ENCODE results near the gene OTUD4. TPM values are rescaled to one million over a fixed set of nuclear protein-coding genes. Genes with fewer than 3 reads are reported as not detected.
"Not testable (repeated sequence)": the region's sequence is repeated elsewhere in the genome, so short reads cannot be mapped to it uniquely, and the experiment has no call there.

The OTUD4 gene
- total and polyA plus RNA-seq, 4 donors, result 5.6 to 48.7 (median 22.8) TPM

DNA sequence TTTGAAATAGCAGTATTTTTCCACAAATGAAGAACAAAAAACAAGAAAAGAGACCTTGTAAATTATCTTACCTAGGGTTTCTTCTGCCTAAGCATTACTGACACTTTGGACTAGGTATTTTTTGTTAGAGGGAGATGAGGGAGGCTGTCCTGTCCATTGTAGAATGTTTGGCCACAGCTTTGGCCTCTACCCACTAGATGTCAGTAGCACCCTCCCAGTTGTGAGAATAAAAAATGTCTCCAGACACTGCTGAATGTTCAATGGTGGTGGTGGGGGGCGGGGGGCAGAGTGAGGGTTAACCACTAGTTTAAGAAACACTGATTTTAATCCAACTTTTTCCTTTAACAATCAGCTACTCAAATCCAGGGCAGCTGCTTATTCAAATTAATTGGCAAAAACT is 25.8 kb downstream of the OTUD4 start:
- DNase-seq, result no peak
- Histone ChIP-seq H3K36me3 (ENCODE audit: control insufficient read depth in 1 of 2, insufficient read depth in 2 of 2, low read length in 1 of 2) (peaks cover 2 to 6% of the 10 kb centered on the region in 2 donors), H3K9me3 (ENCODE audit: control insufficient read depth, low read length) (no peaks in the 10 kb centered on the region), H3K27me3 (ENCODE audit: control insufficient read depth in 1 of 2, insufficient read depth in 2 of 2, low read length in 1 of 2) (no peaks in the 10 kb centered on the region), H3K4me1 (ENCODE audit: control insufficient read depth in 1 of 2, insufficient read depth in 2 of 2, low read length in 2 of 2) (no peaks in the 10 kb centered on the region), H3K4me3 (ENCODE audit: low read length in 2 of 2) (no peak overlapping the region), H3K27ac (ENCODE audit: low read depth in 1 of 2, low read length in 2 of 2) (no peak overlapping the region)
- intact Hi-C loops (cut with DNase I), result loop anchor here (10.0 kb wide), 2 partner anchors 50 to 460 kb away; partner anchors contain the start of gene MMAA (in 1 of the 2)
- 86 to 87% methylated on average over 1 of the region's 1 CpG for WGBS, 2 donors
- ATAC-seq (ENCODE audit: low FRiP score), result no peak

DNA sequence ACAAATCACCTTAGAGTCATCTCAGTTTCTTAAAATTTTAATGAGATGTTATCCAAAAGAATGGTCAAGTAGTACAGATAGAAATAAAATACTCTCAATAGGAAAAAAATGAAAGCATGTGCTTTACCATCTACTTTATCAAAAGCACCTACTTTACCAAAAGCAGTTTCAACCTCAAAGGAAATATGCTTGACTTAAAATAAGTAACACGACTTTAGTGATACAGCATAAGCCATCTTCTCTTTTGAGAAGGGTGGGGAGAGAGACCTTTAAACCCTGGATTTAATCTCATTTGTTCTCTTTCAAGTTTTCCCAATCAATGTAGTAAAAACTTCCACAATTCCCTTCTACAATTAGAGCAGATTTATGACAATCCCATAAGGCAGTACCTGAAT is 26.5 kb downstream of the OTUD4 start:
- intact Hi-C loops (cut with DNase I), result loop anchor here (10.0 kb wide), 2 partner anchors 49 to 461 kb away; partner anchors contain the start of gene MMAA (in 1 of the 2)
- DNase-seq (no peak), ATAC-seq (ENCODE audit: low FRiP score) (no peak)
- Histone ChIP-seq H3K27ac (ENCODE audit: low read depth in 1 of 2, low read length in 2 of 2) (no peak overlapping the region), H3K36me3 (ENCODE audit: control insufficient read depth in 1 of 2, insufficient read depth in 2 of 2, low read length in 1 of 2) (peaks cover 2 to 6% of the 10 kb centered on the region in 2 donors), H3K4me3 (ENCODE audit: low read length in 2 of 2) (no peak overlapping the region), H3K27me3 (ENCODE audit: control insufficient read depth in 1 of 2, insufficient read depth in 2 of 2, low read length in 1 of 2) (no peaks in the 10 kb centered on the region), H3K9me3 (ENCODE audit: control insufficient read depth, low read length) (no peaks in the 10 kb centered on the region), H3K4me1 (ENCODE audit: control insufficient read depth in 1 of 2, insufficient read depth in 2 of 2, low read length in 2 of 2) (no peaks in the 10 kb centered on the region)
- 57 to 79% methylated on average over 1 of the region's 1 CpG for WGBS, 2 donors

GRCh38 chr4:145153181-145153903 is 27.0 kb downstream of the OTUD4 start:
- DNase-seq (no peak), ATAC-seq (ENCODE audit: low FRiP score) (no peak)
- Histone ChIP-seq H3K9me3 (ENCODE audit: control insufficient read depth, low read length) (no peaks in the 10 kb centered on the region), H3K27me3 (ENCODE audit: control insufficient read depth in 1 of 2, insufficient read depth in 2 of 2, low read length in 1 of 2) (no peaks in the 10 kb centered on the region), H3K4me3 (ENCODE audit: low read length in 2 of 2) (no peak overlapping the region), H3K27ac (ENCODE audit: low read depth in 1 of 2, low read length in 2 of 2) (no peak overlapping the region), H3K36me3 (ENCODE audit: control insufficient read depth in 1 of 2, insufficient read depth in 2 of 2, low read length in 1 of 2) (peaks cover 2 to 6% of the 10 kb centered on the region in 2 donors), H3K4me1 (ENCODE audit: control insufficient read depth in 1 of 2, insufficient read depth in 2 of 2, low read length in 2 of 2) (no peaks in the 10 kb centered on the region)
- WGBS, 2 donors, result 62 to 74% methylated on average over 2 of the region's 2 CpGs
- intact Hi-C loops (cut with DNase I), result loop anchor here (10.0 kb wide), 2 partner anchors 49 to 461 kb away; partner anchors contain the start of gene MMAA (in 1 of the 2)

- ATAC-seq (ENCODE audit: low FRiP score) (no peak), DNase-seq (no peak)
- 73 to 83% methylated on average over 3 of the region's 3 CpGs for WGBS, 2 donors
- intact Hi-C loops (cut with DNase I), result no loop called here
- Histone ChIP-seq H3K4me1 (ENCODE audit: control insufficient read depth in 1 of 2, insufficient read depth in 2 of 2, low read length in 2 of 2) (no peaks in the 10 kb centered on the region), H3K27ac (ENCODE audit: low read depth in 1 of 2, low read length in 2 of 2) (no peak overlapping the region), H3K4me3 (ENCODE audit: low read length in 2 of 2) (no peak overlapping the region), H3K9me3 (ENCODE audit: control insufficient read depth, low read length) (no peaks in the 10 kb centered on the region), H3K27me3 (ENCODE audit: control insufficient read depth in 1 of 2, insufficient read depth in 2 of 2, low read length in 1 of 2) (no peaks in the 10 kb centered on the region), H3K36me3 (ENCODE audit: control insufficient read depth in 1 of 2, insufficient read depth in 2 of 2, low read length in 1 of 2) (peaks cover 5 to 9% of the 10 kb centered on the region in 2 donors)
These were observed 31.4 kb downstream of the OTUD4 start for GRCh38 chr4:145148980-145149379.

- 60 to 100% methylated on average over 1 of the region's 1 CpG for WGBS, 2 donors
- H3K9me3 ChIP-seq (ENCODE audit: control insufficient read depth, low read length); H3K4me3 ChIP-seq (ENCODE audit: low read length in 2 of 2); H3K36me3 ChIP-seq (ENCODE audit: control insufficient read depth in 1 of 2, insufficient read depth in 2 of 2, low read length in 1 of 2); H3K27me3 ChIP-seq (ENCODE audit: control insufficient read depth in 1 of 2, insufficient read depth in 2 of 2, low read length in 1 of 2); H3K4me1 ChIP-seq (ENCODE audit: control insufficient read depth in 1 of 2, insufficient read depth in 2 of 2, low read length in 2 of 2); H3K27ac ChIP-seq (ENCODE audit: low read depth in 1 of 2, low read length in 2 of 2); DNase-seq; intact Hi-C loops (cut with DNase I); ATAC-seq (ENCODE audit: low FRiP score): not testable (repeated sequence)
These were observed 44.2 kb downstream of the OTUD4 start for GRCh38 chr4:145136219-145136618.

DNA sequence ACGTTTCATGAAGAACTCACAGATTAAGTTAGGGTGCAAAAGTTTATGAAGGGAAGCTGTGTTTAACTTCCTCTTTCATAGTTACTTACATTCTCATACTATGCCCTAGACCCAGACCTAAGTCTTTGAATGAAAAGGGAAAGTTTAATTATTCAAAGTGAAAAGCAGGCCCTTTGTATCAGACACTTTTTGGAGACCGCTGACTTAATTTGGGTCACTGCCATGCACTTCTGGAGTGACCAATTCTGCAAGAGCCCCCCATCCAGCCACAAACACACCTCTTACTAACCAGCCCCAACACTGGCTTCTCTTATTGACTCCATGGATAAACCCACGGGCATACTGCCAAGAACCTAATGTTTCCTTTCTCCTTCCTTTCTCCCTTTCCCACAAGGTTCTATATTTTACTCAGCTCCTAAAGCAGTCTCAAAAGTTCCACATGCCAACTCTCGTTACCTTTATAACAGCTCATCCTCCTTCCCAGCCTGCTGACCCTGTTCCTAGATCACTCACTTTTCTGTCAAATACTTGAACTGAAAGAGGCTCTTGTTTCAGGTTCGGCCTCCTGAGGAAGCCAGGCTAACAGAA is 47.8 kb downstream of the OTUD4 start:
- no peaks in the 10 kb centered on the region for H3K27me3 ChIP-seq (ENCODE audit: control insufficient read depth in 1 of 2, insufficient read depth in 2 of 2, low read length in 1 of 2)
- ATAC-seq (ENCODE audit: low FRiP score), result no peak
- H3K27ac ChIP-seq (ENCODE audit: low read depth in 1 of 2, low read length in 2 of 2), result no peak overlapping the region
- intact Hi-C loops (cut with DNase I), result no loop called here
- DNase-seq, result no peak
- no peaks in the 10 kb centered on the region for H3K9me3 ChIP-seq (ENCODE audit: control insufficient read depth, low read length)
- no peak overlapping the region for H3K4me3 ChIP-seq (ENCODE audit: low read length in 2 of 2)
- H3K36me3 ChIP-seq (ENCODE audit: control insufficient read depth in 1 of 2, insufficient read depth in 2 of 2, low read length in 1 of 2), result peaks cover under 1 to 2% of the 10 kb centered on the region in 2 donors
- 61 to 66% methylated on average over 5 of the region's 5 CpGs for WGBS, 2 donors
- no peaks in the 10 kb centered on the region for H3K4me1 ChIP-seq (ENCODE audit: control insufficient read depth in 1 of 2, insufficient read depth in 2 of 2, low read length in 2 of 2)

GRCh38 chr4:145131848-145132247 is 48.5 kb downstream of the OTUD4 start:
- no peaks in the 10 kb centered on the region for H3K4me1 ChIP-seq (ENCODE audit: control insufficient read depth in 1 of 2, insufficient read depth in 2 of 2, low read length in 2 of 2)
- no peak overlapping the region for H3K4me3 ChIP-seq (ENCODE audit: low read length in 2 of 2)
- intact Hi-C loops (cut with DNase I), result no loop called here
- 91 to 93% methylated on average over 12 of the region's 12 CpGs for WGBS, 2 donors
- DNase-seq, result no peak
- H3K36me3 ChIP-seq (ENCODE audit: control insufficient read depth in 1 of 2, insufficient read depth in 2 of 2, low read length in 1 of 2), result peaks cover 0 to 2% of the 10 kb centered on the region in 2 donors
- no peak overlapping the region for H3K27ac ChIP-seq (ENCODE audit: low read depth in 1 of 2, low read length in 2 of 2)
- no peak for ATAC-seq (ENCODE audit: low FRiP score)
- no peaks in the 10 kb centered on the region for H3K27me3 ChIP-seq (ENCODE audit: control insufficient read depth in 1 of 2, insufficient read depth in 2 of 2, low read length in 1 of 2)
- H3K9me3 ChIP-seq (ENCODE audit: control insufficient read depth, low read length), result no peaks in the 10 kb centered on the region

DNA sequence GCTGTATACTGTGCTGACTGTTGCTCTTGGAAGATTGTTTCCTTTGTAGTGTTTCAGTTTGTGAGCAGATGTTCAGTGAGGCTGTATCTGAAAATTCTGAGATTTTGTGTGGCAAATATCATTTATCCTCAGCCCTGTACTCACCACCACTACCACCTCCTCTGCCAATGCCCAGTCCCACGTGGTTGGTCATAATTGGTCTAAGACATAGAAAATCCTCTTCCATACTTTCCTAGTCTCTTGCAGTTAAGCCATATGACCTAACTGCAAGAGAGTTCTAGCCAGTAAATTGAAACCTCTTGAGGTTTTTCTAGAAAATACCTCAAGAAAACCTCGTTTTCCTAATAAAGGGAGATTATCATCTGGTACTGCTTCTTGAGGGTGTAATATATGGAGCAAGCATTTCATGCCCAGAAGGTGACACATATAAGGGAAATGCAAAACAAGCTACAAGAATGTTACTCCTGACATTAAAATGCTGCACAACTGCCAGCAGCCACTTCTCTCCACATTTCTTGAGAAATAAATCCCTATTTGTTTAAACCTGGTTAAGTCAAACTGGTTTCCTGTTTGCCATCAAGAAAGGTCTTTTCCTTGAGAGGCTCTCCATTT is 49.5 kb downstream of the OTUD4 start:
- Histone ChIP-seq H3K9me3 (ENCODE audit: control insufficient read depth, low read length) (no peaks in the 10 kb centered on the region), H3K27me3 (ENCODE audit: control insufficient read depth in 1 of 2, insufficient read depth in 2 of 2, low read length in 1 of 2) (no peaks in the 10 kb centered on the region), H3K27ac (ENCODE audit: low read depth in 1 of 2, low read length in 2 of 2) (peak overlapping the region in 1 of 2 donors; percentile 28), H3K36me3 (ENCODE audit: control insufficient read depth in 1 of 2, insufficient read depth in 2 of 2, low read length in 1 of 2) (peaks cover under 1 to 2% of the 10 kb centered on the region in 2 donors), H3K4me3 (ENCODE audit: low read length in 2 of 2) (no peak overlapping the region), H3K4me1 (ENCODE audit: control insufficient read depth in 1 of 2, insufficient read depth in 2 of 2, low read length in 2 of 2) (no peaks in the 10 kb centered on the region)
- no peak for ATAC-seq (ENCODE audit: low FRiP score)
- intact Hi-C loops (cut with DNase I), result no loop called here
- DNase-seq, result no peak
- WGBS, 2 donors, result 7 to 21% methylated on average over 2 of the region's 2 CpGs

All from aorta (tissue), 5 donors.